AG09319 (cell line): Measurements from ENCODE around the gene RAB27B.

Experiments
- DNase-seq: peaks from one replicate; pipeline ENCODE4 v3.0.0-alpha.2; 2010; ENCODE audit warnings: low read depth; ENCODE audit errors: extremely low read depth
- CTCF ChIP-seq: IDR thresholded peaks from 2 replicates; pipeline ENCODE4 v1.5.1; 2011; ENCODE audit warnings: low read depth, mild to moderate bottlenecking, inconsistent platforms, low read length, moderate library complexity

The RAB27B gene

GRCh38 chr18:54829856-54830255 lies 1.6 kb downstream of the RAB27B start:
- no peak for DNase-seq
- no peak for TF ChIP-seq CTCF

GRCh38 chr18:54830260-54830659 lies 2.0 kb downstream of the RAB27B start:
- TF ChIP-seq CTCF: no peak
- no peak for DNase-seq

GRCh38 chr18:54830866-54831265 lies 2.6 kb downstream of the RAB27B start:
- no peak for DNase-seq
- no peak for TF ChIP-seq CTCF

- no peak for TF ChIP-seq CTCF
- DNase-seq: no peak
Measured at GRCh38 chr18:54835944-54836343, 7.7 kb downstream of the RAB27B start.

GRCh38 chr18:54843314-54843713 lies 15.0 kb downstream of the RAB27B start:
- TF ChIP-seq CTCF: no peak
- DNase-seq: no peak

- DNase-seq: no peak
- no peak for TF ChIP-seq CTCF
Measured at GRCh38 chr18:54845787-54846186, 17.5 kb downstream of the RAB27B start.

GRCh38 chr18:54848121-54848520 lies 19.8 kb downstream of the RAB27B start:
- no peak for TF ChIP-seq CTCF
- DNase-seq: no peak
